HT-29 (cell line): ENCODE results near the gene TTLL5. TPM values are rescaled to one million over a fixed set of nuclear protein-coding genes. Genes with fewer than 3 reads are reported as not detected.

ENCODE experiments used
- DNase-seq: peaks from one replicate; pipeline ENCODE4 v3.0.0-alpha.2; 2015; ENCODE audit warnings: low spot score
- total RNA-seq: library from RNA; depleted of rRNA; stranded (reverse); fragments of >200 nt; shearing (Covaris generic); gene quantifications from 2 replicates; pipeline ENCODE4 v1.2.3, GENCODE V29; 2014; rRNA removed

The TTLL5 gene
- total RNA-seq = 14.6 and 20.5 TPM in 2 replicates

- peak; percentile 94 for DNase-seq
Observed at GRCh38 chr14:75660630-75661498, at the start of gene TTLL5, which contains the start of gene ERG28. Gene TTLL5, plus strand, starts transcription at chr14:75661246. Its CDS starts 1,904 bp downstream, at chr14:75663150. Gene ERG28, minus strand, starts transcription at chr14:75660876. Its CDS starts 3,374 bp downstream, at chr14:75657502.

- no peak for DNase-seq
Observed at GRCh38 chr14:75612157-75612556, 48.9 kb upstream of the TTLL5 start.

- DNase-seq = no peak
Observed at GRCh38 chr14:75614179-75614578, 46.9 kb upstream of the TTLL5 start.

- DNase-seq = no peak
Observed at GRCh38 chr14:75615200-75615599, 45.8 kb upstream of the TTLL5 start.

GRCh38 chr14:75619548-75619947, 41.5 kb upstream of the TTLL5 start:
- DNase-seq = no peak

- DNase-seq = no peak
Observed at GRCh38 chr14:75625034-75625433, 36.0 kb upstream of the TTLL5 start.

- DNase-seq = no peak
Observed at GRCh38 chr14:75626396-75626795, 34.6 kb upstream of the TTLL5 start.

- no peak for DNase-seq
Observed at GRCh38 chr14:75626863-75627262, 34.2 kb upstream of the TTLL5 start.

GRCh38 chr14:75627406-75627805, 33.6 kb upstream of the TTLL5 start:
- DNase-seq = no peak

GRCh38 chr14:75628816-75629215, 32.2 kb upstream of the TTLL5 start:
- DNase-seq = no peak

- no peak for DNase-seq
Observed at GRCh38 chr14:75630695-75631452, 30.2 kb upstream of the TTLL5 start.

GRCh38 chr14:75631453-75631831, 29.6 kb upstream of the TTLL5 start:
- no peak for DNase-seq

- DNase-seq = no peak
Observed at GRCh38 chr14:75634848-75635247, 26.2 kb upstream of the TTLL5 start.

GRCh38 chr14:75636100-75636692, 24.9 kb upstream of the TTLL5 start:
- DNase-seq = no peak

- no peak for DNase-seq
Observed at GRCh38 chr14:75640876-75641275, 20.2 kb upstream of the TTLL5 start.

GRCh38 chr14:75643985-75644384, 17.1 kb upstream of the TTLL5 start:
- DNase-seq = no peak

GRCh38 chr14:75645056-75645455, 16.0 kb upstream of the TTLL5 start:
- DNase-seq = no peak

- no peak for DNase-seq
Observed at GRCh38 chr14:75646762-75647161, 14.3 kb upstream of the TTLL5 start.

GRCh38 chr14:75647640-75648039, 13.4 kb upstream of the TTLL5 start:
- DNase-seq = no peak

GRCh38 chr14:75648066-75648838, 12.8 kb upstream of the TTLL5 start:
- peak; percentile 54 for DNase-seq

- DNase-seq = no peak
Observed at GRCh38 chr14:75649337-75649736, 11.7 kb upstream of the TTLL5 start.
